Endodermal cell (in vitro differentiated cells): Measurements from ENCODE around the gene NXPE1. TPM values are rescaled to one million over a fixed set of nuclear protein-coding genes. Genes with fewer than 3 reads are reported as not detected.

Source experiments
- DNase-seq: peaks from one replicate; pipeline ENCODE4 v3.0.0-alpha.2; 2017
- H3K27ac ChIP-seq: 2 replicates; pipeline ENCODE4 v1.5.1; 2013; ENCODE audit warnings: mild to moderate bottlenecking, low read depth, low read length, moderate library complexity
- H3K27me3 ChIP-seq: 2 replicates; pipeline ENCODE4 v1.6.1; 2013; ENCODE audit warnings: mild to moderate bottlenecking, low read length, moderate library complexity; ENCODE audit not compliant: insufficient read depth, control insufficient read depth, poor library complexity, severe bottlenecking
- H3K36me3 ChIP-seq: 2 replicates; pipeline ENCODE4 v1.7.0; 2013; ENCODE audit warnings: mild to moderate bottlenecking, low read length, moderate library complexity; ENCODE audit not compliant: control insufficient read depth, insufficient read depth
- H3K4me1 ChIP-seq: one replicate; pipeline ENCODE4 v1.7.0; 2013; ENCODE audit warnings: low read length; ENCODE audit not compliant: control insufficient read depth, insufficient read depth
- H3K4me3 ChIP-seq: 2 replicates; pipeline ENCODE4 v1.5.1; 2013; ENCODE audit warnings: mild to moderate bottlenecking, low read length, moderate library complexity
- H3K9ac ChIP-seq: 2 replicates; pipeline ENCODE4 v1.6.1; 2013; ENCODE audit warnings: mild to moderate bottlenecking, low read length, moderate library complexity; ENCODE audit not compliant: poor library complexity, severe bottlenecking; ENCODE audit errors: extremely low read depth
- H3K9me3 ChIP-seq: 2 replicates; pipeline ENCODE4 v1.6.1; 2013; ENCODE audit warnings: mild to moderate bottlenecking, low read length, moderate library complexity; ENCODE audit not compliant: control insufficient read depth
- H3K27ac Mint-ChIP-seq: 2 replicates; pipeline ENCODE4 v1.8.0; 2020; ENCODE audit warnings: mixed read lengths
- H3K27me3 Mint-ChIP-seq: 2 replicates; pipeline ENCODE4 v1.8.0; 2021; ENCODE audit warnings: mild to moderate bottlenecking, mixed read lengths; ENCODE audit not compliant: insufficient read depth
- H3K36me3 Mint-ChIP-seq: 2 replicates; pipeline ENCODE4 v1.8.0; 2020; ENCODE audit warnings: low read depth, mixed read lengths
- H3K4me1 Mint-ChIP-seq: 2 replicates; pipeline ENCODE4 v1.8.0; 2020; ENCODE audit warnings: mixed read lengths
- H3K4me3 Mint-ChIP-seq: 2 replicates; pipeline ENCODE4 v1.8.0; 2020; ENCODE audit warnings: mild to moderate bottlenecking, moderate library complexity, mixed read lengths
- H3K9me3 Mint-ChIP-seq: 2 replicates; pipeline ENCODE4 v1.8.0; 2020; ENCODE audit warnings: mild to moderate bottlenecking, mixed read lengths
- WGBS, 2 experiments: methylation state at CpG; one replicate each; pipeline versions ENCODE4 v1.1.5 to v1.1.7; 2013; ENCODE audit warnings: missing lambda C conversion rate in 2 of 2, mixed read lengths in 1 of 2; ENCODE audit not compliant: insufficient coverage in 1 of 2, insufficient read length in 1 of 2; 5-methylcytosine and 5-hydroxymethylcytosine counted together
- total RNA-seq, 2 donors: library from RNA; stranded (reverse); fragmentation: NEBNext Ultra II Directional in 1 of 2; extraction: Animal tissue kit (Norgen Biotek cat#: 25700) in 1 of 2; gene quantifications; 2 replicates in 1 of 2; 3 replicates in 1 of 2; pipeline ENCODE4 v1.2.1, GENCODE V29; 2021
- TF ChIP-seq, protein P1 (sequence below): fragments of 200-600 bp; sonication (generic); conservative IDR thresholded peaks from 2 replicates; pipeline ENCODE4 v1.5.0; 2021; ENCODE audit warnings: antibody characterized with exemption, mild to moderate bottlenecking

Gene NXPE1
- total RNA-seq, 2 donors from 2014 or later, result not detected

- Histone ChIP-seq H3K9ac (no peak overlapping the region), H3K27ac (no peak overlapping the region), H3K4me1 (peaks cover 8% of the 10 kb centered on the region), H3K4me3 (no peak overlapping the region), H3K27me3 (no peaks in the 10 kb centered on the region), H3K36me3 (no peaks in the 10 kb centered on the region), H3K9me3 (no peaks in the 10 kb centered on the region)
- H3K36me3 Mint-ChIP-seq, result no peaks in the 10 kb centered on the region
- no peaks in the 10 kb centered on the region for H3K9me3 Mint-ChIP-seq
- peaks cover 10% of the 10 kb centered on the region for H3K4me1 Mint-ChIP-seq
- H3K27me3 Mint-ChIP-seq, result no peaks in the 10 kb centered on the region
- H3K27ac Mint-ChIP-seq, result no peak overlapping the region
- no peak for DNase-seq
- TF ChIP-seq, protein P1, sequence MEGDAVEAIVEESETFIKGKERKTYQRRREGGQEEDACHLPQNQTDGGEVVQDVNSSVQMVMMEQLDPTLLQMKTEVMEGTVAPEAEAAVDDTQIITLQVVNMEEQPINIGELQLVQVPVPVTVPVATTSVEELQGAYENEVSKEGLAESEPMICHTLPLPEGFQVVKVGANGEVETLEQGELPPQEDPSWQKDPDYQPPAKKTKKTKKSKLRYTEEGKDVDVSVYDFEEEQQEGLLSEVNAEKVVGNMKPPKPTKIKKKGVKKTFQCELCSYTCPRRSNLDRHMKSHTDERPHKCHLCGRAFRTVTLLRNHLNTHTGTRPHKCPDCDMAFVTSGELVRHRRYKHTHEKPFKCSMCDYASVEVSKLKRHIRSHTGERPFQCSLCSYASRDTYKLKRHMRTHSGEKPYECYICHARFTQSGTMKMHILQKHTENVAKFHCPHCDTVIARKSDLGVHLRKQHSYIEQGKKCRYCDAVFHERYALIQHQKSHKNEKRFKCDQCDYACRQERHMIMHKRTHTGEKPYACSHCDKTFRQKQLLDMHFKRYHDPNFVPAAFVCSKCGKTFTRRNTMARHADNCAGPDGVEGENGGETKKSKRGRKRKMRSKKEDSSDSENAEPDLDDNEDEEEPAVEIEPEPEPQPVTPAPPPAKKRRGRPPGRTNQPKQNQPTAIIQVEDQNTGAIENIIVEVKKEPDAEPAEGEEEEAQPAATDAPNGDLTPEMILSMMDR, result no peak
- 89% methylated on average over 1 of the region's 1 CpG; no CpG with 5 or more reads in 1 of the 2 experiments for WGBS, 2 experiments
- no peak overlapping the region for H3K4me3 Mint-ChIP-seq
These were observed 3.5 kb downstream of the NXPE1 start for GRCh38 chr11:114556135-114556534.

- no peak overlapping the region for H3K4me3 ChIP-seq
- Mint-ChIP-seq H3K36me3 (no peaks in the 10 kb centered on the region), H3K27me3 (no peaks in the 10 kb centered on the region), H3K4me1 (no peaks in the 10 kb centered on the region), H3K9me3 (no peaks in the 10 kb centered on the region), H3K27ac (no peak overlapping the region), H3K4me3 (no peak overlapping the region)
- H3K4me1 ChIP-seq, result no peaks in the 10 kb centered on the region
- H3K27me3 ChIP-seq, result no peaks in the 10 kb centered on the region
- no peak for DNase-seq
- no peak overlapping the region for H3K27ac ChIP-seq
- H3K9ac ChIP-seq, result no peak overlapping the region
- H3K9me3 ChIP-seq, result no peaks in the 10 kb centered on the region
- 84 to 95% methylated on average over 2 of the region's 2 CpGs for WGBS, 2 experiments
- TF ChIP-seq, protein P1, result no peak
- H3K36me3 ChIP-seq, result no peaks in the 10 kb centered on the region
These were observed 6.0 kb downstream of the NXPE1 start for GRCh38 chr11:114553642-114554041.

DNA sequence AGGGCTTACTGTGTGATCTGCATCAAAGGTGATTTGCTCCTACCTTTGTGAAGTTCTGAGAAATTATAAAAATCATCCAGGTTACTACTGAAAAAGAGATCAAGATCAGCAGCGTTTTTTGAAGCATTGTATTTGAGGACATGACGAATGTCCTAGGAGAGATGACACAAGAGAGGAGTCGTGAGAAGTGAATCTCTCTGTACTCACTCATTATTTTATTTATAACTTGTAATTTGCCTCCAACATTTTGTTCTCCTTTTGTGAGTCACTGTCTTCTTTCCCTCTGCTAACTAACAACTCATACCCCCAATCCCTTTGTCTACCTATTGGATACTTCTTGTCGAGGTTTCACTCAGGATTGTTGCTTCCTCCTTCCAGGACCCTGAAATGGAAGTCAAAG lies 8.6 kb downstream of the NXPE1 start:
- Histone ChIP-seq H3K4me1 (no peaks in the 10 kb centered on the region), H3K4me3 (no peak overlapping the region), H3K27me3 (no peaks in the 10 kb centered on the region), H3K27ac (no peak overlapping the region), H3K9ac (no peak overlapping the region), H3K9me3 (no peaks in the 10 kb centered on the region), H3K36me3 (no peaks in the 10 kb centered on the region)
- Mint-ChIP-seq H3K4me3 (no peak overlapping the region), H3K36me3 (no peaks in the 10 kb centered on the region), H3K4me1 (no peaks in the 10 kb centered on the region), H3K27me3 (no peaks in the 10 kb centered on the region), H3K27ac (no peak overlapping the region), H3K9me3 (no peaks in the 10 kb centered on the region)
- DNase-seq, result no peak
- 88 to 93% methylated on average over 3 to 4 of the region's 4 CpGs for WGBS, 2 experiments
- TF ChIP-seq, protein P1, result no peak
